HG03342 (cell line): ENCODE measurements around the gene CDK17.
"Not testable (repeated sequence)": the region's sequence is repeated elsewhere in the genome, so short reads cannot be mapped to it uniquely, and the experiment has no call there.

Source experiments
- ATAC-seq: cut with Tn5 transposase; IDR thresholded peaks from one replicate; pipeline ENCODE4 v1.9.1; 2021; ENCODE audit warnings: mild to moderate bottlenecking, moderate library complexity; ENCODE audit not compliant: unreplicated experiment

Gene CDK17

DNA sequence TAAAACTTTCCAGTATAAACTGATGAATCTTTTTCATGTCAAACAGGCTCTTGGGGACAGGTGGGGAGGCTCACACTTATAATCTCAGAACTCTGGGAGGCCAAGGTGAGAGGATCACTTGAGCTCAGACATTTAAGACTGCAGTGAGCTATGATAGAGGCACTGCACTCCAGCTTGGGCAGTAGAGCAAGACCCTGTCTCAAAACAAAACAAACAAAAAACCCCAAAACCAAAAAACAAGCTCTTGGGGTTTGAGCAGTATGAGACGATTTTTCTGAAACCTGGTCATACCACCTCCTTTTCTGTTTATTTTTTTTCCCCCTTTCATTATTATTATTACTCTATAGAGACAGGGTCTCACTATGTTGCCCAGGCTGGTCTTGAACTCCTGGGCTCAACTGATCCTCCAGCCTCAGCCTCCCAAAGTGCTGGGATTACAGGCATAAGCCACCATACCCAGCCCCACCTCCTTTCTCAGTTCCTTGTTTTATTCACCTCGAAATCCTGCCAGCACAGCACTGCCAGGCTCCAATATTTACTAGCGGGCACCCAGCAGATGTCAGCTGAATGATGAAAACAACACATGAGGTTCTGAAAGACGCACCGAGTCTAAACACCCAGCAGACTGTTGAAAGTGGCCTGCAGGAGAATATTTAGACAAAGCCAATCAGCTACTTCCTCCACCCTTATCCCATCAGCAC lies 19.5 kb upstream of the CDK17 start:
- peak; percentile 73 for ATAC-seq

DNA sequence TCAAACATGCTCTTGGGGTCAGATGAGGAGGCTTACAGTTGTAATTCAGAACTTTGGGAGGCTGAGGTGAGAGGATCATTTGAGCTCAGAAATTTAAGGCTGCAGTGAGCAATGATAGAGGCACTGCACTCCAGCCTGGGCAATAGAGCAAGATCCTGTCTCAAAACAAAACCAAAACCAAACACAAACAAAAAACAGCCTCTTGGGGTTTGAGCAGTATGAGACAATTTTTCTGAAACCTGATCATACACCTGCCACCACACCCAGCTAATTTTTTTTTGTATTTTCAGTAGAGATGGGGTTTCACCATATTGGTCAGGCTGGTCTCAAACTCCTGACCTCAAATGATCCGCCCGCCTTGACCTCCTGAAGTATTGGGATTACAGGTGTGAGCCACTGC lies 17.4 kb upstream of the CDK17 start:
- ATAC-seq = peak; percentile 52

DNA sequence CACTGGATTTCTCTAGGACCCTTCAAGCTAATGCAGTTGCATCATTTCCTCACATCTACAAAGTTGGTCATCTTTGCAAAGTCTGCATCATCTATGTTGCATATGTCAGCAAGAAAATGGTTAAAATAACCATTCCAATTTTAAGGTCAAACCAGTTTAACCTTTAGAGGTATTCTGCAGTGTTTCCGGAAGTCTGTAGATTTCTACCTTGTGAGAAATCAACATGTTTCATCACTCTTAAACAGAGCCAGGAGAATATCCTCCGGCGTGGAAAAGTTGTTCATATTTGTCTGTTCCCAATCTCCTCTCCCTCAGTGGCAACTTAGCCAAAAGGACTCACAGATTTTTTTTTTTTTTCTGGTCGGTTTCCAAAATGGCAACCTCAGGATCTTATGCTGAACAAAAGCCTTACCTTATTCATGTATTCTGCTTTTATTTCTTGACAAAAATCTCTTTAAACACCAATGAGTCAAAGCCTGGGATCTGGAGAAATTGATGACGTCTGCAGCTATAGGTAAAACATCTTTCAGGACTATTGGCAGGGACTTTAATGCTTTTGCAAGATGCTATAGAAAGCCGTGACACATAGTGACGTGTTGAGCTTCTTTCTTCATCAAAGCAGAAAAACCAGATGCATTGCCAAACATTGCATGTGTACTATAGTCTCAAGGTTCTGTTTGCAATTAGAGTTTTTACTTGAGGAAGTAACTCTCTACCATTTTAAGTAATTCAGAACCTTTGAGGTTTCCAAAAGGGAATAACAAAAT lies 16.0 kb upstream of the CDK17 start:
- no peak for ATAC-seq

DNA sequence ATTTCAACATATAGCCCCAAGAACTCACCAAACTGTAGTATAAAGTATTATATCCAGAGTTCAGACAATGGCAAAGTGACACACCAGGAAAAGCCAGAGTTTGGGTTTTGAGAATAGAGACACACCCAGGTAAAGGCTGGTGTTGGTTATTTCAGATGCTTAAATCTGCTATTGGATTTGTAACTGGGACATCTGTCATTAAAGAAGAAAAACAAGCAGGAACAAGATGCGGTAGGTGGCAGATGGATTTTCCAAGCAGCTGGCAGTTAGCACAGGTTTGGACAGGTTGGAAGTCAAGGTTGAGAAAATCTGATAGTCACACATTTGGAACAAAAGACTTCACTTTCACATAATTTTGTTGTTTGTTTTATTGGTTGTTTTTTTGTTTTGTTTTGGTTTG lies 14.4 kb upstream of the CDK17 start:
- no peak for ATAC-seq

DNA sequence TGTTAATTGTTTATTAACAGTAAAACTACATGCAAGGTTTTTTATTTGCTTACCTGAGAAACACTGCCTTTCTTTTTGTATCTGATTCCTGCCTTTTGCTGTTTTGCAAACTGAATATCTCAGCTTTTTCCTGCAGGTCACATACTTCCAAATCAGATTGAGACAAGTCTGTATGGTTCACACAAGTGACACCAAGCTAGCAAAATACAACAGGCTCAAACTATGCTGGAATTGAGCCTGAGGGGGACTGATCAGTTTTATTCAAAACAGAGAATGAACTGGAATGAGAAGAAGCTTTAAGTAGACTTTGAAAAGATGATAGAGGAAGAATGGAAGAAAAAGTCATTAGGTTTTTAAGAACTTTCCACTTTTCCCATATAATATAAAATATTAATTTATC lies 12.2 kb upstream of the CDK17 start:
- no peak for ATAC-seq

DNA sequence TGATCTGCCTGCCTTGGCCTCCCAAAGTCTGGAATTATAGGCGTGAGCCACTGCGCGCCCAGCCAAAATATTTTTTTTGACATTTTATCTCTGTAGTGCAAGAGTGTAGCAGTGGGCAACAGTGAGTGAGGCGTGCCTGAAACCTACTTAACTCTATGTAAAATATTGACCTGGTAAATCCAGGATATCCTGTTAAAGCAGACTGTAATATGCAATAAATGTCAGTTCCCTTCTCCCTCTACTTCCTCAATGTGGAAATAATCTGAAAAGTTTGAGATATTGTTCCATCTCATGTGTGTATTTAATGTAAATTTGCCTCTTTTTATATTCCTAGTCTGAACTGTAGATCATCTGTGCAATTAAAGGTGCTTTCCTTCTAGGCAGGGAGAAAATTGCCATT lies 9.5 kb upstream of the CDK17 start:
- no peak for ATAC-seq

DNA sequence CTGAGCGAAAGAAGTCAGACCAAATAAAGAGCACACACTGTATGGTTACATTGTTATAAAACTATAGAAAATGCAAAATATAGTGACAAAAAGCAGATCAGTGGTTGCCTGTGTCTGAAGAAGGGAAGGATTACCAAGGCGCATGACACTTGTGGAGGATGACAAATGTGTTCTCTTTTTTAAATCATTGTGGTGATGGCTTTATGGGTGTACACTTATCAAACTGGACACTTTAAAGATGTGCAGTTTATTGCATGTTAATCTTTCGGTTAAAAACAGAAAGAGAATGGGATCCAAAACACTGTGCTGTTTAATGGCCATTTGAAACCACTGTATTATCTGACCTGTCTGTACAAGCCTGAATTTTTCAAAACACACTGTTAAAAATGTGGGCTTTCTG lies 8.8 kb upstream of the CDK17 start:
- no peak for ATAC-seq

DNA sequence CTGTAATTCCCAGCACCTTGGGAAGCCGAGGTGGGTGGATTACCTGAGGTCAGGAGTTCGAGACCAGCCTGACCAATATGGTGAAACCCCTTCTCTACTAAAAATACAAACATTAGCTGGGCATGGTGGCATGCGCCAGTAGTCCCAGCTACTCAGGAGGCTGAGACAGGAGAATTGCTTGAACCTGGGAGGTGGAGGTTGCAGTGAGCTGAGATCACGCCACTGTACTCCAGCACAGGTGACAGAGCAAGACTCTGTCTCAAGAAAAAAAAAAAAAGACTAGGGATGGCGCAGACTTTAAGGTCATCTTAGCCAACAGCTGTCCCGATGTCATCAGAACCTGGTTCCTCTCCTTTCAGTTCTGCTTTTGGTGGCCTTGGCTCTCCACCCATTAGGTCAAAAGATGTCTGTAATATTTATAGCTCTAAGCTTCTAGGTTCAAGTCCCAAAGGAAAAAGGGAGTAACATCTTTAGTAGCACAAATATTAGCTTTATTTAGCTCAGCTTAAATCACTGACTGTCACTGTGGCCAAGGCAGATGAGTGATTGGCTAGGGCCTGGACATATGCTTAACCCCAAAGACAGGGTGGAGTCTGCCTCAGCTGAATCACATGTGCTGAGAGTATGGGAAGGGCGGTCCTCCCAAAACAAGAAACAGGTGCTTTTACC lies 7.3 kb upstream of the CDK17 start:
- peak; percentile 97 for ATAC-seq

DNA sequence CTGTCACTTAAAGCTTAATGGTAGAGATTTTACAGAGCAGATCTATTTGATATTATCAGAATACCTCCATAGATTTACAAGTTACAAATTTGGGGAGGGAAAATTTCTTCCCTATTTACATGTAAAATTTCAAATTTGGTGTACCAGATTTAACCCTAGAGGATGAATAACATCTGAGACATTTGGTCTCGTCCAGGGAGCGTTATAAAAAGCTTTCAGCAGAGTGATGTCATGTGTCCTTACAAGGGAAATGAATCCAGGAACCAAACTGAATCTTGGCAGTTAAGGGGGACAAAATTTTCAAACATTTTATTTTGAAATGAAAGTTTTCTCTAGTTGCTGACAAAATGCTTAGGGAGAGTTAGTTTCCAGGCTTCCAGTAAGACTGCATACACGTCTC lies 4.5 kb upstream of the CDK17 start:
- no peak for ATAC-seq

DNA sequence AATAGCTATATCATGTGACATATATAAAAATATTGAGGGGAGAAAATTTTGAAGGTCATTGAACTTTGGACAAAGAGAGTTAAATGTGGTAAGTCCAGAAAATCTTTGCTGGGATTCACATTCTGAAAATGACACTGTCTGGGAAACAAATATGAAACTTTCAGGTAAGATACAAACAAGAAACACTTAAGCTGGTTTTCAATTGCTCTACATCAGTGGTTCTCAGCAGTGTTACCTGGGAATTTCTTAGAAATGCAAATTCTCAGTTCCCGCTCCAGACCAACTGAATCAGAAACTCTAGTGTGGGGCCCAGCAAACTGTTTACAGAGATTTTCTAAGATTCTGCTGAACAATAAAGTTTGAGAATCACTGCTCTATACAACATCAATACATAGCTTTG lies 3.6 kb upstream of the CDK17 start:
- ATAC-seq = no peak

DNA sequence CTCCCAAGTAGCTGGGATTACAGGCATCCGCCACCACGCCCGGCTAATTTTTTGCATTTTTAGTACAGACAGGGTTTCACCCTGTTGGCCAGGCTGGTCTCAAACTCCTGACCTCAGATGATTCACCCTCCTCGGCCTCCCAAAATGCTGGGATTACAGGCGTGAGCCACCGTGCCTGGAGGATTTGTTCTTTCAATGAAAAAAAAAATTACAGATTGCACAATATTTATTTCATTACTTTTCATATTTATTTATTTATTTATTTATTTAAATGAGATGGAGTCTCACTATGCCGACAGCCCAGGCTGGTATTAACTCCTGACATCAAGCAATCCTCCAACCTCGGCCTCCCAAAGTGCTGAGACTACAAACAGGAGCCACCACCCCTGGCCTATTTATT lies 2.3 kb upstream of the CDK17 start:
- not testable (repeated sequence) for ATAC-seq

DNA sequence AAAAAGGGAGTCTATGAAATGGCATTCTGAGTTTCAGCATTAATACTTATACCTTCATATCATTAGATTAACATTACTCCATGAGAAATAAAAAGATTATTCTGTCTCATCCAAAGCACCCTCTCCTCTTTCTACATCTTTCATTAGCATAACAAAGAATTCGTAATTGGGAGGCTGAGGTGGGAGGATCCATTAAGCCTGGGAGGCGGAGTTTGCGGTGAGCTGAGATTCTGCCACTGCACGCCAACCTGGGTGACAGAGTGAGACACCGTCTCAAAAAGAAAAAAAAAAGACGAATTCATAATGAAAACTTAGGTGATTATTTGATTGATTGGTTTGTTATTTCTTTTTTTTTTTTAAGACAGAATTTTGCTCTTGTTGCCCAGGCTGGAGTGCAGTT lies 1.8 kb upstream of the CDK17 start:
- ATAC-seq = no peak

DNA sequence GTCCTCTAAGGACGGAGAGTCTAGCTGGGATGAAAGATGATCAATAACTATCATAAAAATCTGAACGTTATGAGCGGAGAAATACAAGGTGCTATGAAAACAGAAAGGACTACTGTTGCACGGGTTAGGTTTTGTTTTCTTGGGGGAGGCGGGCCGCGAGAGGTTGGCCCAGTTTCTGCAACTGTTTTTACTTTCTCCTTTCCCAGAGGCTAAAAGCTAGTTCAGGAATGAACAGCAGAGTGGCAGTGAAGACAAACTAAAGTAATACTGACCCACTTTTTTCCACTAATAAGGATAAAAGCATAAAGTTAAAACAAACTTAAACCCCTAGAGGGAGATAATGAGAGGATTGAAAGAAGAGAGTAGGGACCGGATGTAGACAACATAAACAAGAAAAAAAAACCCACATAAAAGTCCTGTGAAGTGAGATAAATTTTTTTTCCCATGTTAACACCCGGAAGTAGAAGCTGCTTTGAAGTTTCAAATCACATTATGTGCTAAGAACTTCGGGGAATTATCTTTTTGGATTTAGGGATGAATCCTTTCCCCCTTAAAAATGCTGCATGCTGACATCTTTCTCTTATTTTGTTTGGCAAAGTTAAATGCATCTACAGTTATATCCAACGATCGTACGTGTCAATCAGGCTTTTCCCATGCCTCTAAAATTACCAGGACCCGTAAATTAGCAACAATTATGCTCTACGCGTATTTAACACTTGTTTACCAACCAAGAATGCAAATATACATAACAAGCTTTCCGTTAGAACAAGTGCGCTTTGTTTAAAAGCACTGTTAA lies 1.0 kb upstream of the CDK17 start:
- peak; percentile 22 for ATAC-seq

DNA sequence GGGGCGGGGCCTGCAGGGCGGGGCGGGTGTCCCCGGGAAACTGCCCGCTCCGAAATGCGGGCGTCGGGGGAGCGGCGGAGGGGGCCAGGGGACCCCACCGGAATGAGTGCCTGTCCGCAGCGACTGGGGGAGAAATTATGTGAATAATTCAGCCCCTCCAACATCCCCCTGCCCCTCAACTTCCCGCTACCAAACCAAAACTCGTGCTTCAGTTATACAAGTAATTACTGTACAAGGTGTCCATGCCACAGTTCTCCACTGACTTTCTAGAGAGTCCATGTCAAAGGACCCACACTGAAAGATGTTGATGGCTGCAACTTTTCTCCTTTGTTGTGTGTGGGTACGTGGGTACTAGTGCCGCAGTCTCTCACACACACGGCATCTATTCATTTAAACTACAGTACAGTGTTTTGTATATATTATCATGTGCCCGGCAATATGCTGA lies 414 bp upstream of the CDK17 start:
- peak; percentile 4 for ATAC-seq

DNA sequence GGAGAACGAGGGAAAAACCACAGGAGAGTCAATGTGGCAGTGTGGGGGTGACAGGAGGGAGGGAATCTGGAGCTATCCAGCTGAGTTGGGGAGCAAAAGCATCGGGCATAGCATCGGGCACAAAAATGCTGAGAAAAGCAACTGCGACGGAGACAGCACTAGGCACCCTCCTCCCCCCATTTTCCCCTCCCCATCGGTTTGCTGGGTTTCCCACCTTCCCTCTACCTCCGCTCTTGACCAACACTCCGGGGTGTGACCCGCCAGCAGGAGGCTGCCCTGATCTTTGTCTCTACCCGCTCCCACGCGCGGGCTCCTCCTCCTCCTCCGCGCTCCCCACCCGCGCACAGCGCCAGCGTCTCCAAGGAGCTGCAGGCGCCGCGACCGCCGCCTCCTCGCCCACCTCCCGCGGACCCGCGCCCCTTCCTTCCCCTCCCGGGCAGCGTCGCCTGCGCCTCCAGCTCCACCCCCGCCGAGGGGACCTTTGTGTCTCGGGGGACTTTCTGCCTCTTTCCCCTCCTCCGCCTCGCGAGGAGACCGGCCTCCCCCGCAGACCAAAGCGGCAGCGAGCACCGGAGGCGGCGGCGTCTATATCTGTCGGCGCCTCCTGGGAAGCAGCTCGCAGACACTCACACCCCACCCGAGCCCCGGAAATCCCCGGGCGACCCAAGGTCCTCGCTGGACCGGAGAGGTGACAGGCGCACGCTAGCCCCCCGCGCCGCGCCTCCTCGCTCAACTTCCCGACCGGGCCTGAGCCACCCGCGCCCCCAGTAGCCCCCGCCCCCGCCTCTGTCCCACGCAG lies 920 bp downstream of the CDK17 start:
- peak; percentile 32 for ATAC-seq

DNA sequence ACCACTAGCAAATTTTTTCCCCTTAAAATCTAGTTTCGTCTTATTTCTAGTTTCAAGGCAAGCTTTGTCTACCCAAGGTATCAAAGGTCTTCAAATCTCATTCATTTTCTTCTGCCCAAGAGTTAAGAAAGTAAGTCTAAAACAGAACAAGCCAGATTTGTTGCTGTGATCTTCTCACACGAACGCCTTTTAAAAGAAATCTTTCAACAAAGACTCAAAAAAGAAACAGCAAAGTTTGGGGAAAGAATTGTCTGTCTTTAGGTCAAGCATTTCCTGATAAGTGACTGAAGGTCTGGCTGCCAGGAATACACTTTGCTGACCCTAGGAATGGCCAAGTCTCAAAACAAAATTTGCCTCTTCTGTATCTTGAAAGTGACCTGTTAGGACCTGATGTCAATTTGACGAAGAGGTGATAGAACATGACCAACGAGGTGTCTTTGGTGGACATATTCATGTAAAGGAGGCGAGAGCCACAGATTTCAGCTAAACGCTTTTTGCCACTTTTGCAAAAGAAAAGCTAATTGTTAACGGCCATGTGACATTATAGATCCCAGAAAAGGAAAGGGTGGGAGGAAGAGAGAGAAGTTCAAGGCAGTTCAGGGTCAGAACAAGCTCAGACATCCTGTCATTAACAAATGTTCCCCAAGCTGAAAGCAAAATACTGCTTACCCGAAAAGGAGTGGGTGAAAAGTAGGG lies 1.7 kb downstream of the CDK17 start:
- no peak for ATAC-seq

DNA sequence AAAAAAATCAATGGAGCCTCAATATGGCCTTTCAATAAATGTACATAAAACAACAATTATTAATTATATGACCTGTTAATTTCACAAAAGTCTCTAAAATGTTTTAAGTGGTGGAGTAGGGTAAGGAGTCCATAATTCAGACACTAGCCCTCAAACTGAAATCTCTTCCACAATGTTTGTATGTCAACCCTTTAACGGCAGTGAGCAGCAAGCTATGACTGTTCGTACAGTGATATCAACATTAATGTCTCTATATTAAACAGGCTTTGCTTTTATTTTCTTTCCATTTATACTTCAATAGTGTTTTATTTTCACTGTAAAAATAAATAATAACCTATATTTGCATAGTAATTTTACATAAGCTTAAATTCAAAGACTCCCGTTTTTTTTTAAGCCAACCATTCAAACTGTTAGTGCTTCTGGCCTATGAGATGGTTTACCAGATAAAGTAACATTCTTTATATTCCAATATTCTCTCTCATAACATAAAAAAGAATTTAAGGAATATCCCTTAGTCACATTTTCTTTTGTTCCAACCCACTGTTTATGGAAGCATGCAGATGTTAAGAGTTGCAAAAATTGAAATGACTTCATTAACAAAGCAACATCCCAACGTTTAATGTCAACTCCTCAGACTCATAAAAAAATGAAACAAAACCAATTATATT lies 2.3 kb downstream of the CDK17 start:
- no peak for ATAC-seq

DNA sequence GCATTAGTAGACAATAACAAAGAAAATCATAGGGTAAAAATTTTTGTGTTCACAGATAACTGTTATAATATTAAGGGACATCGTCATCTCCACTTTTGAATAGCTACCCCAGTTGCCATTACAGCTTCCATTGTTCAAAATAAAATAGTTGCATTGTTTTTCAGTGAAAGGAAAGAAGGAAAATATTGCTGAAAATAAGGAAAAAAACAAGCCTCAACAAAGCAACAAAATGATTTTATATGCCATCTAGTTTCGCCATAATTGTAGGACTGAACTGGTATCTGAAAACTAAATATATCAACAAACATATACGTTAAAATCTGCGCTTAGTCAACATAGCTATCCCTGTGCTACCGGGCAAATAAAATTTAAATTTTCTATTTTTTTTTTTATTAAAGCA lies 3.3 kb downstream of the CDK17 start:
- no peak for ATAC-seq

DNA sequence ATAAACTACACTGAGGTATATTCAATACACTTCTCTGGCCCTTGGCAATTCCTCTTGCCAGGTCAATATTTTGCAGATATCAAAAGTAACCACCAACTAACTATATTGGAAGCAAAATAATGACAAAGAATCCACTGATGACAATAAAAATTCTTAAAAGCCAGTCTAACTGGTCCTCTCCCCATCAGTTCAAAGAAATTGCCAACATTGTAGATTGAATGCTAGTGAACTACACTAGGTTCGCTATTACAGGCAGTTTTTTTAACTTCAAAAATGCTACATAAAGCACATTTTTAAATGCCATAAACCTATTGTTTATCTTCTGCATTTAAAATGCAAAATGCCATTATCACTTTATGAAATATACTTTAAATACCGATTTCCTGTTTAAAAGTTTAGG lies 4.0 kb downstream of the CDK17 start:
- no peak for ATAC-seq
